H9 (cell line): ENCODE results near the gene RPLP2. TPM values are rescaled to one million over a fixed set of nuclear protein-coding genes. Genes with fewer than 3 reads are reported as not detected.

Source experiments
- DNase-seq: peaks from one replicate; pipeline ENCODE4 v3.0.0-alpha.2; 2017
- H2AFZ ChIP-seq: one replicate; pipeline ENCODE4 v1.6.1; 2013; ENCODE audit warnings: mild to moderate bottlenecking, low read length, control low read depth, moderate library complexity
- H2AK5ac ChIP-seq: 2 replicates; pipeline ENCODE4 v1.6.1; 2013; ENCODE audit warnings: low read length, control low read depth, mixed read lengths; ENCODE audit not compliant: insufficient read length
- H2BK120ac ChIP-seq: one replicate; pipeline ENCODE4 v1.6.1; 2013; ENCODE audit warnings: low read depth, mild to moderate bottlenecking, low read length, control low read depth, inconsistent platforms; ENCODE audit not compliant: poor library complexity, severe bottlenecking
- H2BK12ac ChIP-seq: 2 replicates; pipeline ENCODE4 v1.6.1; 2013; ENCODE audit warnings: low read length, control low read depth, mixed read lengths, low read depth; ENCODE audit not compliant: insufficient read length
- H2BK15ac ChIP-seq: 2 replicates; pipeline ENCODE4 v1.6.1; 2013; ENCODE audit warnings: low read depth, low read length, control low read depth
- H2BK20ac ChIP-seq: one replicate; pipeline ENCODE4 v1.6.1; 2013; ENCODE audit warnings: low read depth, mild to moderate bottlenecking, low read length, control low read depth, inconsistent platforms; ENCODE audit not compliant: poor library complexity, severe bottlenecking
- H2BK5ac ChIP-seq: 2 replicates; pipeline ENCODE4 v1.6.1; 2013; ENCODE audit warnings: low read length, control low read depth, mixed read lengths; ENCODE audit not compliant: insufficient read length
- H3K14ac ChIP-seq: 2 replicates; pipeline ENCODE4 v1.6.1; 2013; ENCODE audit warnings: low read length, control low read depth; ENCODE audit not compliant: insufficient read depth
- H3K18ac ChIP-seq: 2 replicates; pipeline ENCODE4 v1.6.1; 2013; ENCODE audit warnings: low read depth, mild to moderate bottlenecking, mixed read lengths, low read length, control low read depth; ENCODE audit not compliant: insufficient read length
- H3K23ac ChIP-seq: 2 replicates; pipeline ENCODE4 v1.6.1; 2013; ENCODE audit warnings: low read length, control low read depth, mixed read lengths, low read depth; ENCODE audit not compliant: insufficient read length
- H3K23me2 ChIP-seq: 2 replicates; pipeline ENCODE4 v1.6.1; 2013; ENCODE audit warnings: low read depth, mild to moderate bottlenecking, mixed read lengths, low read length, control low read depth; ENCODE audit not compliant: insufficient read length, poor library complexity, severe bottlenecking
- H3K27ac ChIP-seq: 2 replicates; pipeline ENCODE4 v1.5.1; 2013; ENCODE audit warnings: low read length, control low read depth, mixed read lengths, low read depth; ENCODE audit not compliant: insufficient read length
- H3K27me3 ChIP-seq: 2 replicates; pipeline ENCODE4 v1.6.1; 2013; ENCODE audit warnings: low read length, control low read depth, inconsistent platforms; ENCODE audit not compliant: insufficient read depth
- H3K4ac ChIP-seq: 2 replicates; pipeline ENCODE4 v1.6.1; 2013; ENCODE audit warnings: low read depth, mild to moderate bottlenecking, control low read depth, inconsistent platforms, low read length, moderate library complexity
- H3K4me1 ChIP-seq: 2 replicates; pipeline ENCODE4 v1.6.1; 2013; ENCODE audit warnings: low read length, control low read depth, inconsistent platforms; ENCODE audit not compliant: insufficient read depth
- H3K4me2 ChIP-seq: 2 replicates; pipeline ENCODE4 v1.6.1; 2013; ENCODE audit warnings: low read length, control low read depth, mixed read lengths; ENCODE audit not compliant: insufficient read length, insufficient read depth
- H3K56ac ChIP-seq: 2 replicates; pipeline ENCODE4 v1.6.1; 2013; ENCODE audit warnings: low read depth, mild to moderate bottlenecking, mixed read lengths, low read length, control low read depth; ENCODE audit not compliant: insufficient read length
- H3K79me1 ChIP-seq: 2 replicates; pipeline ENCODE4 v1.6.1; 2013; ENCODE audit warnings: low read depth, mild to moderate bottlenecking, moderate library complexity, low read length, control low read depth, inconsistent platforms; ENCODE audit not compliant: insufficient read depth, poor library complexity, severe bottlenecking
- H3K79me2 ChIP-seq: 2 replicates; pipeline ENCODE4 v1.6.1; 2013; ENCODE audit warnings: low read length, control low read depth, inconsistent platforms; ENCODE audit not compliant: insufficient read depth
- H3K9ac ChIP-seq: 2 replicates; pipeline ENCODE4 v1.6.1; 2013; ENCODE audit warnings: low read length, control low read depth, mixed read lengths; ENCODE audit not compliant: insufficient read length; ENCODE audit errors: extremely low read depth
- H3K9me3 ChIP-seq: one replicate; pipeline ENCODE4 v1.6.1; 2013; ENCODE audit warnings: low read depth, low read length, inconsistent platforms; ENCODE audit not compliant: control insufficient read depth
- H3T11ph ChIP-seq: one replicate; pipeline ENCODE4 v1.6.1; 2013; ENCODE audit warnings: mild to moderate bottlenecking, low read length, control low read depth, inconsistent platforms
- H4K20me1 ChIP-seq: one replicate; pipeline ENCODE4 v1.6.1; 2013; ENCODE audit not compliant: control insufficient read depth, insufficient read length, insufficient read depth
- H4K5ac ChIP-seq: 2 replicates; pipeline ENCODE4 v1.6.1; 2013; ENCODE audit warnings: low read depth, mild to moderate bottlenecking, mixed read lengths, low read length, control low read depth; ENCODE audit not compliant: insufficient read length
- H4K8ac ChIP-seq: replicated peaks from 2 replicates; pipeline ENCODE4 v1.6.1; 2013; ENCODE audit warnings: low read length, control low read depth, mixed read lengths, low read depth; ENCODE audit not compliant: insufficient read length
- H4K91ac ChIP-seq: 2 replicates; pipeline ENCODE4 v1.6.1; 2013; ENCODE audit warnings: low read depth, mild to moderate bottlenecking, moderate library complexity, mixed read lengths, low read length, control low read depth; ENCODE audit not compliant: insufficient read length
- H3K27ac Mint-ChIP-seq, 3 experiments: 2 replicates in 2 of 3; 3 replicates in 1 of 3; pipeline ENCODE4 v1.8.0; 2020 to 2021; ENCODE audit warnings: mixed read lengths in 3 of 3, mild to moderate bottlenecking in 1 of 3, moderate library complexity in 1 of 3
- H3K27me3 Mint-ChIP-seq: 2 replicates; pipeline ENCODE4 v1.8.0; 2021; ENCODE audit warnings: low read depth, mild to moderate bottlenecking, moderate library complexity, mixed read lengths
- H3K36me3 Mint-ChIP-seq, 3 experiments: 2 replicates in 2 of 3; 3 replicates in 1 of 3; pipeline ENCODE4 v1.8.0; 2020 to 2021; ENCODE audit warnings: low read depth in 3 of 3, mixed read lengths in 3 of 3; ENCODE audit not compliant: insufficient read depth in 1 of 3
- H3K4me1 Mint-ChIP-seq, 2 experiments: 2 replicates each; pipeline ENCODE4 v1.8.0; 2020; ENCODE audit warnings: mixed read lengths in 2 of 2
- H3K4me3 Mint-ChIP-seq, 2 experiments: 2 replicates in 1 of 2; 3 replicates in 1 of 2; pipeline ENCODE4 v1.8.0; 2020 to 2021; ENCODE audit warnings: mild to moderate bottlenecking in 2 of 2, mixed read lengths in 2 of 2, moderate library complexity in 1 of 2
- H3K9me3 Mint-ChIP-seq, 2 experiments: 2 replicates in 1 of 2; 3 replicates in 1 of 2; pipeline ENCODE4 v1.8.0; 2020; ENCODE audit warnings: mild to moderate bottlenecking in 2 of 2, mixed read lengths in 2 of 2, moderate library complexity in 1 of 2
- WGBS: extraction: QIAGEN DNeasy Blood & Tissue Kit; methylation state at CpG from one replicate; pipeline ENCODE4 v1.1.7; 2013; ENCODE audit warnings: missing lambda C conversion rate, low lambda C conversion rate, mixed read lengths; ENCODE audit not compliant: insufficient read length; ENCODE audit errors: extremely low coverage; 5-methylcytosine and 5-hydroxymethylcytosine counted together
- total RNA-seq: library from RNA; stranded (reverse); gene quantifications from 2 replicates; pipeline ENCODE4 v1.2.1, GENCODE V29; 2021
- TF ChIP-seq, protein P1 (sequence below): fragments of 200-600 bp; sonication (generic); conservative IDR thresholded peaks from 3 replicates; pipeline ENCODE4 v1.8.0; 2021; ENCODE audit warnings: antibody characterized with exemption, mild to moderate bottlenecking

The RPLP2 gene
- total RNA-seq, 1 experiment from 2014 or later, result 2,138 TPM

GRCh38 chr11:856397-856796, 46.6 kb downstream of the RPLP2 start:
- no peak overlapping the region for H3K9ac ChIP-seq
- WGBS, result no CpG with 5 or more reads among the region's 8 CpGs
- H4K5ac ChIP-seq, result no peak overlapping the region
- no peak overlapping the region for H3K4me2 ChIP-seq
- H3K23ac ChIP-seq, result no peak overlapping the region
- no peak overlapping the region for H4K8ac ChIP-seq
- no peak overlapping the region for H3K27ac ChIP-seq
- no peak for DNase-seq
- no peaks in the 10 kb centered on the region for H3K27me3 ChIP-seq
- H2BK15ac ChIP-seq, result no peak overlapping the region
- no peaks in the 10 kb centered on the region for H3K23me2 ChIP-seq
- H3K9me3 ChIP-seq, result no peaks in the 10 kb centered on the region
- no peak overlapping the region for H2AK5ac ChIP-seq
- H2BK120ac ChIP-seq, result no peak overlapping the region
- TF ChIP-seq, protein P1, sequence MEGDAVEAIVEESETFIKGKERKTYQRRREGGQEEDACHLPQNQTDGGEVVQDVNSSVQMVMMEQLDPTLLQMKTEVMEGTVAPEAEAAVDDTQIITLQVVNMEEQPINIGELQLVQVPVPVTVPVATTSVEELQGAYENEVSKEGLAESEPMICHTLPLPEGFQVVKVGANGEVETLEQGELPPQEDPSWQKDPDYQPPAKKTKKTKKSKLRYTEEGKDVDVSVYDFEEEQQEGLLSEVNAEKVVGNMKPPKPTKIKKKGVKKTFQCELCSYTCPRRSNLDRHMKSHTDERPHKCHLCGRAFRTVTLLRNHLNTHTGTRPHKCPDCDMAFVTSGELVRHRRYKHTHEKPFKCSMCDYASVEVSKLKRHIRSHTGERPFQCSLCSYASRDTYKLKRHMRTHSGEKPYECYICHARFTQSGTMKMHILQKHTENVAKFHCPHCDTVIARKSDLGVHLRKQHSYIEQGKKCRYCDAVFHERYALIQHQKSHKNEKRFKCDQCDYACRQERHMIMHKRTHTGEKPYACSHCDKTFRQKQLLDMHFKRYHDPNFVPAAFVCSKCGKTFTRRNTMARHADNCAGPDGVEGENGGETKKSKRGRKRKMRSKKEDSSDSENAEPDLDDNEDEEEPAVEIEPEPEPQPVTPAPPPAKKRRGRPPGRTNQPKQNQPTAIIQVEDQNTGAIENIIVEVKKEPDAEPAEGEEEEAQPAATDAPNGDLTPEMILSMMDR, result no peak
- H3K56ac ChIP-seq, result no peak overlapping the region
- no peaks in the 10 kb centered on the region for H3K79me1 ChIP-seq
- Mint-ChIP-seq H3K27ac (no peak overlapping the region), H3K4me3 (no peak overlapping the region), H3K36me3 (peaks cover 0 to 13% (median 0%) of the 10 kb centered on the region in 3 experiments; a peak in 3 of 7 replicates), H3K9me3 (no peaks in the 10 kb centered on the region), H3K4me1 (peaks cover 4 to 61% of the 10 kb centered on the region in 2 experiments), H3K27me3 (peaks cover 16% of the 10 kb centered on the region)
- H3K18ac ChIP-seq, result no peak overlapping the region
- H4K91ac ChIP-seq, result no peak overlapping the region
- no peaks in the 10 kb centered on the region for H4K20me1 ChIP-seq
- H2BK12ac ChIP-seq, result no peak overlapping the region
- no peak overlapping the region for H3T11ph ChIP-seq
- no peak overlapping the region for H2BK20ac ChIP-seq
- H2BK5ac ChIP-seq, result no peak overlapping the region
- no peaks in the 10 kb centered on the region for H3K4me1 ChIP-seq
- H3K79me2 ChIP-seq, result no peaks in the 10 kb centered on the region
- H3K14ac ChIP-seq, result no peak overlapping the region
- H2AFZ ChIP-seq, result no peak overlapping the region
- no peak overlapping the region for H3K4ac ChIP-seq
